HG03354 (cell line): Measurements from ENCODE around the gene COL7A1.

Experiments
- ATAC-seq: cut with Tn5 transposase; IDR thresholded peaks from one replicate; pipeline ENCODE4 v1.9.1; 2021; ENCODE audit warnings: mild to moderate bottlenecking; ENCODE audit not compliant: unreplicated experiment, poor library complexity, severe bottlenecking

The COL7A1 gene

GRCh38 chr3:48621461-48621869, 26.3 kb upstream of the COL7A1 start, which contains the start of gene TMEM89:
TSS of gene TMEM89 (minus strand) at chr3:48621769. CDS start at chr3:48621756, 13 bp downstream.
- ATAC-seq, result no peak

GRCh38 chr3:48619541-48620524, 24.7 kb upstream of the COL7A1 start:
- no peak for ATAC-seq

- no peak for ATAC-seq
These were observed 22.4 kb upstream of the COL7A1 start for GRCh38 chr3:48617559-48617958.

GRCh38 chr3:48614044-48614443, 18.9 kb upstream of the COL7A1 start:
- no peak for ATAC-seq

GRCh38 chr3:48612309-48612708, 17.2 kb upstream of the COL7A1 start:
- no peak for ATAC-seq

- ATAC-seq, result peak; percentile 96
These were observed 14.2 kb upstream of the COL7A1 start, which contains the start of gene UQCRC1 for GRCh38 chr3:48609088-48610005. TSS of gene UQCRC1 (minus strand) at chr3:48609646. CDS start at chr3:48609620, 26 bp downstream.

- ATAC-seq, result no peak
These were observed 12.4 kb upstream of the COL7A1 start for GRCh38 chr3:48607519-48607918.

GRCh38 chr3:48601622-48601994, 6.5 kb upstream of the COL7A1 start:
- no peak for ATAC-seq

GRCh38 chr3:48600711-48601621, 5.8 kb upstream of the COL7A1 start:
- no peak for ATAC-seq

- ATAC-seq, result no peak
These were observed 4.6 kb upstream of the COL7A1 start for GRCh38 chr3:48599509-48600285.

- no peak for ATAC-seq
These were observed 4.0 kb upstream of the COL7A1 start for GRCh38 chr3:48599077-48599501.

GRCh38 chr3:48598323-48599076, 3.4 kb upstream of the COL7A1 start:
- no peak for ATAC-seq

GRCh38 chr3:48597408-48597800, 2.3 kb upstream of the COL7A1 start:
- no peak for ATAC-seq

- ATAC-seq, result no peak
These were observed 1.7 kb upstream of the COL7A1 start for GRCh38 chr3:48596676-48597407.

- ATAC-seq, result no peak
These were observed 1.0 kb upstream of the COL7A1 start for GRCh38 chr3:48596157-48596556.

GRCh38 chr3:48595526-48596121, 495 bp upstream of the COL7A1 start:
- no peak for ATAC-seq
